ENCODE data around the gene PLGRKT. TPM values are rescaled to one million over a fixed set of nuclear protein-coding genes. Genes with fewer than 3 reads are reported as not detected.

Gene PLGRKT
- total RNA-seq, 1 experiment from 2014 or later = 30.9 TPM

GRCh38 chr9:5440426-5440825, 2.7 kb upstream of the PLGRKT start:
- H3K36me3 ChIP-seq (ENCODE audit: insufficient read depth, low read length, poor library complexity, severe bottlenecking) = peaks cover under 1% of the 10 kb centered on the region
- no peaks in the 10 kb centered on the region for H3K9me3 ChIP-seq (ENCODE audit: low read depth, low read length, poor library complexity, severe bottlenecking)
- no TSS peak for BruUV-seq (replicated peaks)
- POLR2A ChIA-PET (ENCODE audit: low non-redundant PET) = no interaction called here
- no peak overlapping the region for H3K4me3 ChIP-seq (ENCODE audit: low read depth, low read length, poor library complexity, severe bottlenecking)
- intact Hi-C loops (cut with micrococcal nuclease; ENCODE audit: unreplicated experiment) = loop anchor here (5.0 kb wide), 1 partner anchor 688 kb away; no protein-coding TSS in a partner anchor
- DNase-seq (ENCODE audit: low spot score) = no peak
- no peak overlapping the region for H3K27ac ChIP-seq (ENCODE audit: low read depth, low read length, poor library complexity, severe bottlenecking)
- CTCF ChIA-PET = interaction anchor here (1.2 kb wide), 1 partner anchor 161 kb away, joined by 4 read pairs; no protein-coding TSS in a partner anchor
- TF ChIP-seq EZH2 (IDR thresholded peaks at IDR 0.05; ENCODE audit: borderline replicate concordance, low read depth, low read length, poor library complexity, severe bottlenecking) (no peak), CTCF (conservative IDR thresholded peaks at IDR 0.05; ENCODE audit: low read depth, low read length) (no peak)
- H3K27me3 ChIP-seq (replicated peaks; ENCODE audit: insufficient read depth, low read depth, low read length, poor library complexity) = no peaks in the 10 kb centered on the region
- H3K4me1 ChIP-seq (ENCODE audit: insufficient read depth, low read length, poor library complexity, severe bottlenecking) = peaks cover 11% of the 10 kb centered on the region

GRCh38 chr9:5438301-5439162, 807 bp upstream of the PLGRKT start:
- Histone ChIP-seq H3K9me3 (ENCODE audit: low read depth, low read length, poor library complexity, severe bottlenecking) (no peaks in the 10 kb centered on the region), H3K27me3 (replicated peaks; ENCODE audit: insufficient read depth, low read depth, low read length, poor library complexity) (no peaks in the 10 kb centered on the region), H3K4me3 (ENCODE audit: low read depth, low read length, poor library complexity, severe bottlenecking) (peak overlapping the region; percentile 86), H3K27ac (ENCODE audit: low read depth, low read length, poor library complexity, severe bottlenecking) (peak overlapping the region; percentile 85), H3K4me1 (ENCODE audit: insufficient read depth, low read length, poor library complexity, severe bottlenecking) (peaks cover 11% of the 10 kb centered on the region), H3K36me3 (ENCODE audit: insufficient read depth, low read length, poor library complexity, severe bottlenecking) (peaks cover 3% of the 10 kb centered on the region)
- no peak for DNase-seq (ENCODE audit: low spot score)
- ChIA-PET CTCF (interaction anchor here (0.7 kb wide), 1 partner anchor 12 kb away, joined by 4 read pairs; no protein-coding TSS in a partner anchor), POLR2A (ENCODE audit: low non-redundant PET) (no interaction called here)
- TSS peak; percentile 97 for BruUV-seq (replicated peaks)
- TF ChIP-seq EZH2 (IDR thresholded peaks at IDR 0.05; ENCODE audit: borderline replicate concordance, low read depth, low read length, poor library complexity, severe bottlenecking) (no peak), CTCF (conservative IDR thresholded peaks at IDR 0.05; ENCODE audit: low read depth, low read length) (no peak)
- intact Hi-C loops (cut with micrococcal nuclease; ENCODE audit: unreplicated experiment) = no loop called here

GRCh38 chr9:5436441-5436840, 1.3 kb downstream of the PLGRKT start:
- Histone ChIP-seq H3K27ac (ENCODE audit: low read depth, low read length, poor library complexity, severe bottlenecking) (no peak overlapping the region), H3K4me1 (ENCODE audit: insufficient read depth, low read length, poor library complexity, severe bottlenecking) (peaks cover 11% of the 10 kb centered on the region), H3K27me3 (replicated peaks; ENCODE audit: insufficient read depth, low read depth, low read length, poor library complexity) (no peaks in the 10 kb centered on the region), H3K36me3 (ENCODE audit: insufficient read depth, low read length, poor library complexity, severe bottlenecking) (peaks cover 3% of the 10 kb centered on the region), H3K9me3 (ENCODE audit: low read depth, low read length, poor library complexity, severe bottlenecking) (no peaks in the 10 kb centered on the region), H3K4me3 (ENCODE audit: low read depth, low read length, poor library complexity, severe bottlenecking) (peak overlapping the region; percentile 86)
- ChIA-PET POLR2A (ENCODE audit: low non-redundant PET) (no interaction called here), CTCF (no interaction called here)
- DNase-seq (ENCODE audit: low spot score) = no peak
- TF ChIP-seq EZH2 (IDR thresholded peaks at IDR 0.05; ENCODE audit: borderline replicate concordance, low read depth, low read length, poor library complexity, severe bottlenecking) = no peak
- no peak for TF ChIP-seq CTCF (conservative IDR thresholded peaks at IDR 0.05; ENCODE audit: low read depth, low read length)
- intact Hi-C loops (cut with micrococcal nuclease; ENCODE audit: unreplicated experiment) = no loop called here
- BruUV-seq (replicated peaks) = no TSS peak
